Measurements from ENCODE around the gene ADCY3. TPM values are rescaled to one million over a fixed set of nuclear protein-coding genes. Genes with fewer than 3 reads are reported as not detected.

ADCY3 gene
- total and polyA plus RNA-seq, 9 of the 15 experiments (the other 6 are each of a cell fraction or from before 2014, with no cell fraction given), result 1.5 to 54.8 (median 26.3) TPM

- TF ChIP-seq ZNF518B (CRISPR knock-in tag; IDR thresholded peaks at IDR 0.05), result no peak
- TF ChIP-seq GABPB1 (CRISPR knock-in tag; IDR thresholded peaks at IDR 0.05), result peak; percentile 39; the same call in 1 of the 2 replicates
- TF ChIP-seq SUPT5H (IDR thresholded peaks at IDR 0.05), result peak; percentile 46; the same call in 1 of the 2 replicates
- TF ChIP-seq CGGBP1 (CRISPR knock-in tag; IDR thresholded peaks at IDR 0.05), result no peak
- TF ChIP-seq ZZZ3 (IDR thresholded peaks at IDR 0.05), result no peak
- no peak for TF ChIP-seq ZBED1 (IDR thresholded peaks at IDR 0.05)
- no peak for TF ChIP-seq EHMT2 (IDR thresholded peaks at IDR 0.05)
- TF ChIP-seq HNRNPK (IDR thresholded peaks at IDR 0.05; ENCODE audit: low read depth, low read length, poor library complexity, severe bottlenecking), result no peak
- TF ChIP-seq ETV6 (IDR thresholded peaks at IDR 0.05; ENCODE audit: borderline replicate concordance in 1 of 2, low read depth in 2 of 2, low read length in 1 of 2), result no peak
- TF ChIP-seq ETV6 (CRISPR knock-in tag; IDR thresholded peaks at IDR 0.05; ENCODE audit: borderline replicate concordance), result 0 out of 2 replicates have a peak, but pooled peaks have one; percentile 51
- peak; percentile 53; the same call in 1 of the 2 replicates for TF ChIP-seq POLR2AphosphoS2 (IDR thresholded peaks at IDR 0.05; ENCODE audit: low read length)
- TF ChIP-seq ZMIZ1 (IDR thresholded peaks at IDR 0.05; ENCODE audit: low read depth in 2 of 2, low read length in 2 of 2), result no peak
- TF ChIP-seq HIVEP1 (CRISPR knock-in tag; IDR thresholded peaks at IDR 0.05), result no peak
- peak; percentile 76 for TF ChIP-seq DEAF1 (CRISPR knock-in tag; IDR thresholded peaks at IDR 0.05)
- TF ChIP-seq CC2D1A (IDR thresholded peaks at IDR 0.05), result 0 out of 2 replicates have a peak, but pooled peaks have one; percentile 31
- TF ChIP-seq ZNF57 (CRISPR knock-in tag; IDR thresholded peaks at IDR 0.05), result no peak
- peak; percentile 49; the same call in 1 of the 2 replicates for TF ChIP-seq ARID2 (IDR thresholded peaks at IDR 0.05)
Measured at GRCh38 chr2:24827321-24828237, 92.5 kb downstream of the ADCY3 start (continued).
